ENCODE data around the gene PDS5B. TPM values are rescaled to one million over a fixed set of nuclear protein-coding genes. Genes with fewer than 3 reads are reported as not detected.

PDS5B gene
- total RNA-seq, 2 donors from 2014 or later, result 46.9 to 57.1 TPM

GRCh38 chr13:32636711-32637110 lies 50.5 kb downstream of the PDS5B start:
- no peak overlapping the region for H3K9ac ChIP-seq (ENCODE audit: extremely low read depth, low read length, poor library complexity, severe bottlenecking)
- no peaks in the 10 kb centered on the region for H3K9me3 ChIP-seq (ENCODE audit: control insufficient read depth, low read length)
- H3K4me3 ChIP-seq (ENCODE audit: low read length), result no peak overlapping the region
- Mint-ChIP-seq H3K4me1 (peaks cover 9% of the 10 kb centered on the region), H3K4me3 (no peak overlapping the region), H3K9me3 (no peaks in the 10 kb centered on the region), H3K36me3 (ENCODE audit: low read depth) (peaks cover 3% of the 10 kb centered on the region), H3K27me3 (ENCODE audit: insufficient read depth) (no peaks in the 10 kb centered on the region), H3K27ac (no peak overlapping the region)
- 92 to 100% methylated on average over 1 of the region's 1 CpG for WGBS, 2 experiments (ENCODE audit: insufficient coverage in 1 of 2, insufficient read length in 1 of 2)
- DNase-seq, result no peak
- no peaks in the 10 kb centered on the region for H3K36me3 ChIP-seq (ENCODE audit: control insufficient read depth, insufficient read depth, low read length)
- no peak for TF ChIP-seq CTCF (conservative IDR thresholded peaks at IDR 0.05)
- H3K27ac ChIP-seq (ENCODE audit: low read depth, low read length), result no peak overlapping the region
- H3K27me3 ChIP-seq (ENCODE audit: control insufficient read depth, insufficient read depth, low read length, poor library complexity, severe bottlenecking), result no peaks in the 10 kb centered on the region
- H3K4me1 ChIP-seq (ENCODE audit: control insufficient read depth, insufficient read depth, low read length), result no peaks in the 10 kb centered on the region

GRCh38 chr13:32638739-32639138 lies 52.5 kb downstream of the PDS5B start:
- no peak overlapping the region for H3K27ac Mint-ChIP-seq
- H3K9me3 Mint-ChIP-seq, result no peaks in the 10 kb centered on the region
- DNase-seq, result no peak
- Histone ChIP-seq H3K9ac (ENCODE audit: extremely low read depth, low read length, poor library complexity, severe bottlenecking) (no peak overlapping the region), H3K27me3 (ENCODE audit: control insufficient read depth, insufficient read depth, low read length, poor library complexity, severe bottlenecking) (no peaks in the 10 kb centered on the region), H3K36me3 (ENCODE audit: control insufficient read depth, insufficient read depth, low read length) (no peaks in the 10 kb centered on the region), H3K9me3 (ENCODE audit: control insufficient read depth, low read length) (no peaks in the 10 kb centered on the region), H3K4me3 (ENCODE audit: low read length) (no peak overlapping the region), H3K4me1 (ENCODE audit: control insufficient read depth, insufficient read depth, low read length) (peaks cover 4% of the 10 kb centered on the region), H3K27ac (ENCODE audit: low read depth, low read length) (no peak overlapping the region)
- H3K4me1 Mint-ChIP-seq, result peaks cover 25% of the 10 kb centered on the region
- no peaks in the 10 kb centered on the region for H3K27me3 Mint-ChIP-seq (ENCODE audit: insufficient read depth)
- no peak overlapping the region for H3K4me3 Mint-ChIP-seq
- 90 to 100% methylated on average over 2 to 6 of the region's 9 CpGs for WGBS, 2 experiments (ENCODE audit: insufficient coverage in 1 of 2, insufficient read length in 1 of 2)
- no peak for TF ChIP-seq CTCF (conservative IDR thresholded peaks at IDR 0.05)
- H3K36me3 Mint-ChIP-seq (ENCODE audit: low read depth), result peaks cover 1% of the 10 kb centered on the region

GRCh38 chr13:32639502-32640105 lies 53.4 kb downstream of the PDS5B start:
- Histone ChIP-seq H3K9me3 (ENCODE audit: control insufficient read depth, low read length) (no peaks in the 10 kb centered on the region), H3K27ac (ENCODE audit: low read depth, low read length) (no peak overlapping the region), H3K4me1 (ENCODE audit: control insufficient read depth, insufficient read depth, low read length) (peaks cover 4% of the 10 kb centered on the region), H3K36me3 (ENCODE audit: control insufficient read depth, insufficient read depth, low read length) (no peaks in the 10 kb centered on the region), H3K4me3 (ENCODE audit: low read length) (no peak overlapping the region), H3K9ac (ENCODE audit: extremely low read depth, low read length, poor library complexity, severe bottlenecking) (no peak overlapping the region), H3K27me3 (ENCODE audit: control insufficient read depth, insufficient read depth, low read length, poor library complexity, severe bottlenecking) (no peaks in the 10 kb centered on the region)
- TF ChIP-seq CTCF (conservative IDR thresholded peaks at IDR 0.05), result peak; percentile 91
- H3K36me3 Mint-ChIP-seq (ENCODE audit: low read depth), result no peaks in the 10 kb centered on the region
- no peaks in the 10 kb centered on the region for H3K27me3 Mint-ChIP-seq (ENCODE audit: insufficient read depth)
- 20 to 42% methylated on average over 2 to 4 of the region's 4 CpGs for WGBS, 2 experiments (ENCODE audit: insufficient coverage in 1 of 2, insufficient read length in 1 of 2)
- peaks cover 26% of the 10 kb centered on the region for H3K4me1 Mint-ChIP-seq
- H3K4me3 Mint-ChIP-seq, result no peak overlapping the region
- no peak overlapping the region for H3K27ac Mint-ChIP-seq
- H3K9me3 Mint-ChIP-seq, result no peaks in the 10 kb centered on the region
- DNase-seq, result peak; percentile 63

All from endodermal cell (in vitro differentiated cells).